Endothelial cell of umbilical vein (primary cell): ENCODE measurements around the gene EPHA8. TPM values are rescaled to one million over a fixed set of nuclear protein-coding genes. Genes with fewer than 3 reads are reported as not detected.

Experiments used
- BruUV-seq: library from RNA; stranded (reverse); fragments of 400-500 nt; replicated peaks from 2 replicates; lab custom pipeline; 2021; lab: Mats Ljungman, UMichigan
- CTCF ChIA-PET: fragments of 300-600, 350-600 bp; sonication (Branson Sonifier 250); formaldehyde crosslinking; loops from one replicate; lab custom pipeline; 2021; ENCODE audit warnings: antibody characterized with exemption, inconsistent platforms; lab: Charles Lee
- POLR2A ChIA-PET: fragments of 300-600, 350-600 bp; sonication (Branson Sonifier 250); formaldehyde crosslinking; loops from one replicate; lab custom pipeline; 2021; ENCODE audit warnings: antibody characterized with exemption, inconsistent platforms; lab: Charles Lee
- DNase-seq: peaks from one replicate; pipeline ENCODE4 v3.0.0-alpha.2; 2011; ENCODE audit warnings: low read depth, low spot score
- FAIRE-seq: peaks from 2 replicates; lab custom pipeline; 2011; peaks lifted over from hg19 to GRCh38; lab: Jason Lieb, UNC
- H2AFZ ChIP-seq: 2 replicates; pipeline ENCODE4 v1.6.0; 2012; ENCODE audit warnings: low read depth, low read length, control low read depth, inconsistent platforms
- H3K27ac ChIP-seq: 2 replicates; pipeline ENCODE4 v1.5.1; 2011; ENCODE audit warnings: low read depth, mild to moderate bottlenecking, control low read depth, low read length, moderate library complexity; ENCODE audit not compliant: insufficient read depth
- H3K27me3 ChIP-seq, 2 experiments: 2 replicates each; pipeline versions ENCODE4 v1.6.0 to v1.6.1; 2011; ENCODE audit warnings: low read length in 2 of 2, mixed read lengths in 1 of 2; ENCODE audit not compliant: control insufficient read depth in 2 of 2, insufficient read depth in 2 of 2
- H3K36me3 ChIP-seq, 2 experiments: 2 replicates in 1 of 2; 3 replicates in 1 of 2; pipeline ENCODE4 v1.5.1; 2011; ENCODE audit warnings: low read length in 2 of 2, mild to moderate bottlenecking in 1 of 2, moderate library complexity in 1 of 2; ENCODE audit not compliant: control insufficient read depth in 2 of 2, insufficient read depth in 2 of 2; ENCODE audit errors: extremely low read depth in 1 of 2
- H3K4me1 ChIP-seq: 3 replicates; pipeline ENCODE4 v1.5.1; 2011; ENCODE audit warnings: mild to moderate bottlenecking, low read length; ENCODE audit not compliant: control insufficient read depth, insufficient read depth; ENCODE audit errors: extremely low read depth
- H3K4me2 ChIP-seq: 2 replicates; pipeline ENCODE4 v1.6.1; 2011; ENCODE audit warnings: low read length, control low read depth, mixed read lengths; ENCODE audit not compliant: insufficient read depth
- H3K4me3 ChIP-seq, 3 experiments: fragments of 200-600 bp in 1 of 3; sonication (generic), shearing (Covaris generic) in 1 of 3; replicated peaks in 1 of 3; 2 replicates each; pipeline ENCODE4 v1.5.1; 2011 to 2016; ENCODE audit warnings: control low read depth in 3 of 3, low read length in 3 of 3, mild to moderate bottlenecking in 2 of 3, inconsistent platforms in 1 of 3, low read depth in 1 of 3, moderate library complexity in 1 of 3; ENCODE audit not compliant: insufficient read depth in 1 of 3
- H3K79me2 ChIP-seq: 2 replicates; pipeline ENCODE4 v1.6.0; 2012; ENCODE audit warnings: low read length, inconsistent platforms; ENCODE audit not compliant: control insufficient read depth, insufficient read depth
- H3K9ac ChIP-seq: replicated peaks from 2 replicates; pipeline ENCODE3; 2011; ENCODE audit warnings: low read length, control low read depth; ENCODE audit not compliant: insufficient read depth; ENCODE audit errors: extremely low read depth
- H3K9me1 ChIP-seq: replicated peaks from 3 replicates; pipeline ENCODE4 v1.6.0; 2011; ENCODE audit warnings: mild to moderate bottlenecking, low read length; ENCODE audit not compliant: control insufficient read depth, insufficient read depth; ENCODE audit errors: extremely low read depth
- H3K9me3 ChIP-seq: replicated peaks from 2 replicates; pipeline ENCODE4 v1.5.1; 2012; ENCODE audit warnings: low read length, inconsistent platforms; ENCODE audit not compliant: control insufficient read depth, insufficient read depth
- H4K20me1 ChIP-seq: replicated peaks from 2 replicates; pipeline ENCODE3; 2011; ENCODE audit warnings: mild to moderate bottlenecking, low read length; ENCODE audit not compliant: control insufficient read depth, insufficient read depth; ENCODE audit errors: extremely low read depth
- CTCF ChIP-seq, 2 donors: IDR thresholded peaks; 1 replicate in 1 of 2; 2 replicates in 1 of 2; pipeline ENCODE4 v1.5.1; 2011; ENCODE audit warnings: low read length in 2 of 2, mild to moderate bottlenecking in 2 of 2, moderate library complexity in 2 of 2, control low read depth in 1 of 2, inconsistent platforms in 1 of 2, low read depth in 1 of 2; ENCODE audit not compliant: insufficient read depth in 1 of 2; ENCODE audit errors: extremely low read depth in 1 of 2
- EZH2 ChIP-seq: IDR thresholded peaks from 2 replicates; pipeline ENCODE4 v1.6.1; 2012; ENCODE audit warnings: borderline replicate concordance, low read depth, mild to moderate bottlenecking, moderate library complexity, low read length, inconsistent platforms; ENCODE audit not compliant: severe bottlenecking
- FOS ChIP-seq: IDR thresholded peaks from 2 replicates; pipeline ENCODE4 v1.6.1; 2011; ENCODE audit warnings: mild to moderate bottlenecking, low read length, moderate library complexity, borderline replicate concordance; ENCODE audit not compliant: insufficient read depth
- GATA2 ChIP-seq: IDR thresholded peaks from 2 replicates; pipeline ENCODE4 v1.7.0; 2011; ENCODE audit warnings: low read depth, mild to moderate bottlenecking, moderate library complexity, mixed read lengths, low read length; ENCODE audit not compliant: insufficient read length, insufficient read depth
- JUN ChIP-seq: IDR thresholded peaks from 2 replicates; pipeline ENCODE4 v1.6.1; 2011; ENCODE audit warnings: borderline replicate concordance, low read depth; ENCODE audit not compliant: insufficient read length, insufficient read depth
- MAX ChIP-seq: IDR thresholded peaks from 2 replicates; pipeline ENCODE4 v1.6.1; 2011; ENCODE audit not compliant: insufficient read depth, insufficient read length
- MYC ChIP-seq: IDR thresholded peaks from one replicate; pipeline ENCODE4 v1.6.1; 2011; ENCODE audit warnings: mild to moderate bottlenecking, low read depth, low read length
- POLR2A ChIP-seq: IDR thresholded peaks from 2 replicates; pipeline ENCODE4 v1.6.1; 2012; ENCODE audit warnings: low read depth, mild to moderate bottlenecking, control low read depth, low read length
- POLR2AphosphoS5 ChIP-seq: IDR thresholded peaks from 2 replicates; pipeline ENCODE4 v1.6.1; 2012; ENCODE audit warnings: low read depth, mild to moderate bottlenecking, control low read depth, low read length, moderate library complexity; ENCODE audit not compliant: insufficient read depth
- dilution Hi-C: fragments of 300-500 bp; cut with MboI; formaldehyde crosslinking; loops from one replicate; pipeline ENCODE4 v1.15.0; 2019; ENCODE audit warnings: low sequenced_read_pairs; ENCODE audit not compliant: extremely low pct_ligation_motif_present
- intact Hi-C: fragments of 100-400 bp; cut with micrococcal nuclease; formaldehyde crosslinking; loops from one replicate; pipeline ENCODE4 v1.10.0; 2022
- polyA plus RNA-seq, 4 experiments: library from polyadenylated mRNA; depleted of rRNA in 3 of 4; stranded (reverse) in 3 of 4; unstranded in 1 of 4; fragments of >200 nt; gene quantifications; 2 replicates each; pipeline versions ENCODE4 v1.2.1 to v1.2.3, GENCODE V29; 2011 to 2012; ENCODE audit warnings: missing spikeins in 1 of 4
- total RNA-seq: library from RNA; stranded (reverse); gene quantifications from 2 replicates; pipeline ENCODE4 v1.2.3, GENCODE V29; 2021

Gene EPHA8
- total and polyA plus RNA-seq, 2 donors (not counting 3 experiments of a cell fraction or from before 2014, with no cell fraction given): not detected

- Histone ChIP-seq H3K4me1 (no peaks in the 10 kb centered on the region), H3K27ac (no peak overlapping the region), H3K79me2 (no peaks in the 10 kb centered on the region), H3K4me2 (no peak overlapping the region), H2AFZ (no peak overlapping the region), H4K20me1 (no peaks in the 10 kb centered on the region), H3K27me3 (peaks cover 0 to 2% of the 10 kb centered on the region in 2 experiments), H3K9me1 (no peaks in the 10 kb centered on the region), H3K36me3 (no peaks in the 10 kb centered on the region), H3K9ac (no peak overlapping the region), H3K9me3 (no peaks in the 10 kb centered on the region), H3K4me3 (no peak overlapping the region)
- ChIA-PET CTCF (no interaction called here), POLR2A (no interaction called here)
- no TSS peak for BruUV-seq
- dilution Hi-C loops (no loop called here), intact Hi-C loops (no loop called here)
- DNase-seq (no peak), FAIRE-seq (no peak)
- TF ChIP-seq MYC (no peak), GATA2 (no peak), MAX (no peak)
Observed at GRCh38 chr1:22621761-22622160, 58.5 kb downstream of the EPHA8 start.

GRCh38 chr1:22625262-22625925, 62.1 kb downstream of the EPHA8 start:
- intact Hi-C loops (no loop called here), dilution Hi-C loops (no loop called here)
- Histone ChIP-seq H3K9me3 (no peaks in the 10 kb centered on the region), H3K4me3 (no peak overlapping the region), H4K20me1 (no peaks in the 10 kb centered on the region), H3K9me1 (no peaks in the 10 kb centered on the region), H3K36me3 (no peaks in the 10 kb centered on the region), H2AFZ (no peak overlapping the region), H3K4me2 (no peak overlapping the region), H3K79me2 (no peaks in the 10 kb centered on the region), H3K27ac (no peak overlapping the region), H3K9ac (no peak overlapping the region), H3K4me1 (no peaks in the 10 kb centered on the region), H3K27me3 (no peaks in the 10 kb centered on the region)
- POLR2A ChIA-PET: no interaction called here
- CTCF ChIA-PET: no interaction called here
- no peak for TF ChIP-seq EZH2
- no peak for TF ChIP-seq POLR2AphosphoS5
- no peak for TF ChIP-seq JUN
- no peak for TF ChIP-seq POLR2A
- TF ChIP-seq GATA2: no peak
- TF ChIP-seq MAX: no peak
- TF ChIP-seq CTCF (IDR thresholded peaks at IDR 0.05; ENCODE audit: extremely low read depth in 1 of 2, insufficient read depth in 1 of 2, low read depth in 1 of 2, low read length in 2 of 2): no peak
- TF ChIP-seq MYC: no peak
- no peak for TF ChIP-seq FOS
- no peak for FAIRE-seq
- DNase-seq: peak; percentile 9
- BruUV-seq: no TSS peak
